Measurements from ENCODE around the gene NFIA. TPM values are rescaled to one million over a fixed set of nuclear protein-coding genes. Genes with fewer than 3 reads are reported as not detected.

The NFIA gene
- total RNA-seq, 2 donors from 2014 or later: 61.4 to 86.3 TPM

GRCh38 chr1:61378494-61379180 is 296.3 kb downstream of the NFIA start:
- intact Hi-C loops (cut with DNase I): no loop called here
- H3K9me3 ChIP-seq: no peaks in the 10 kb centered on the region
- TF ChIP-seq CTCF (IDR thresholded peaks at IDR 0.05) (no peak), POLR2AphosphoS5 (IDR thresholded peaks at IDR 0.05) (no peak), POLR2A (IDR thresholded peaks at IDR 0.05) (no peak)
- WGBS: 65% methylated on average over 4 of the region's 4 CpGs
- H3K4me1 ChIP-seq (replicated peaks): no peaks in the 10 kb centered on the region
- DNase-seq (ENCODE audit: low spot score): no peak
- no peak overlapping the region for H3K27ac ChIP-seq
- no peak overlapping the region for H3K4me3 ChIP-seq
- no peaks in the 10 kb centered on the region for H3K27me3 ChIP-seq (replicated peaks; ENCODE audit: insufficient read depth)
- H3K36me3 ChIP-seq: no peaks in the 10 kb centered on the region

- Histone ChIP-seq H3K27ac (no peak overlapping the region), H3K36me3 (no peaks in the 10 kb centered on the region), H3K4me1 (replicated peaks) (no peaks in the 10 kb centered on the region), H3K4me3 (no peak overlapping the region), H3K9me3 (no peaks in the 10 kb centered on the region), H3K27me3 (replicated peaks; ENCODE audit: insufficient read depth) (no peaks in the 10 kb centered on the region)
- intact Hi-C loops (cut with DNase I): no loop called here
- no peak for TF ChIP-seq CTCF (IDR thresholded peaks at IDR 0.05)
- no peak for TF ChIP-seq POLR2A (IDR thresholded peaks at IDR 0.05)
- no peak for TF ChIP-seq POLR2AphosphoS5 (IDR thresholded peaks at IDR 0.05)
- no peak for DNase-seq (ENCODE audit: low spot score)
- 94% methylated on average over 2 of the region's 2 CpGs for WGBS
Observed at GRCh38 chr1:61379693-61380092, 297.3 kb downstream of the NFIA start.

GRCh38 chr1:61380561-61380960 is 298.2 kb downstream of the NFIA start:
- no peaks in the 10 kb centered on the region for H3K4me1 ChIP-seq (replicated peaks)
- no peak for DNase-seq (ENCODE audit: low spot score)
- H3K27ac ChIP-seq: no peak overlapping the region
- H3K4me3 ChIP-seq: no peak overlapping the region
- H3K9me3 ChIP-seq: no peaks in the 10 kb centered on the region
- intact Hi-C loops (cut with DNase I): no loop called here
- no peaks in the 10 kb centered on the region for H3K36me3 ChIP-seq
- TF ChIP-seq POLR2A (IDR thresholded peaks at IDR 0.05) (no peak), POLR2AphosphoS5 (IDR thresholded peaks at IDR 0.05) (no peak), CTCF (IDR thresholded peaks at IDR 0.05) (no peak)
- no peaks in the 10 kb centered on the region for H3K27me3 ChIP-seq (replicated peaks; ENCODE audit: insufficient read depth)
- WGBS: 75% methylated on average over 3 of the region's 3 CpGs

- H3K27ac ChIP-seq: no peak overlapping the region
- peaks cover 12% of the 10 kb centered on the region for H3K4me1 ChIP-seq (replicated peaks)
- no peak overlapping the region for H3K4me3 ChIP-seq
- no peaks in the 10 kb centered on the region for H3K27me3 ChIP-seq (replicated peaks; ENCODE audit: insufficient read depth)
- no peaks in the 10 kb centered on the region for H3K9me3 ChIP-seq
- intact Hi-C loops (cut with DNase I): no loop called here
- H3K36me3 ChIP-seq: no peaks in the 10 kb centered on the region
- DNase-seq (ENCODE audit: low spot score): no peak
- WGBS: 91% methylated on average over 3 of the region's 3 CpGs
- TF ChIP-seq POLR2AphosphoS5 (IDR thresholded peaks at IDR 0.05) (no peak), CTCF (IDR thresholded peaks at IDR 0.05) (no peak), POLR2A (IDR thresholded peaks at IDR 0.05) (no peak)
Observed at GRCh38 chr1:61386323-61386722, 304.0 kb downstream of the NFIA start.

DNA sequence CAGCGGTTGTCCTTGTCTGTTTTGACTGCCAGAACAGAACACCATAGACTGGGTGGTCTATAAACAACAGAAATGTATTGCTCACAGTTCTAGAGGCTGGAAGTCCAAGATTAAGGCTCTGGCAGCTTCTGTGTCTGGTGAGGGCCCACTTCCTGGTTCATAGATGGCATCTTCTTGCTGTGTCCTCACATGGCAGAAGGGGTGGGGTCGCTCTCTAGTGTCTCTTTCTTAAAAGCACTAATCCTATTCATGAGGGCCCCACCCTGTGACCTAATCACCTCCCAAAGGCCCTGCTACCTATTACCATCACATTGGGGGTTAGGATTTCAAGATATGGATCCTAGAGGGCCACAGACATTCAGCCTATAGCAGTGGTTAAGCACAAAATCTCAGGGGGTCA is 304.4 kb downstream of the NFIA start:
- intact Hi-C loops (cut with DNase I): no loop called here
- H3K27me3 ChIP-seq (replicated peaks; ENCODE audit: insufficient read depth): no peaks in the 10 kb centered on the region
- H3K4me1 ChIP-seq (replicated peaks): peaks cover 12% of the 10 kb centered on the region
- DNase-seq (ENCODE audit: low spot score): no peak
- 97% methylated on average over 2 of the region's 2 CpGs for WGBS
- no peak for TF ChIP-seq CTCF (IDR thresholded peaks at IDR 0.05)
- TF ChIP-seq POLR2A (IDR thresholded peaks at IDR 0.05): no peak
- H3K4me3 ChIP-seq: no peak overlapping the region
- no peak overlapping the region for H3K27ac ChIP-seq
- H3K36me3 ChIP-seq: no peaks in the 10 kb centered on the region
- no peaks in the 10 kb centered on the region for H3K9me3 ChIP-seq

All from prostate gland (tissue), 2 donors.